Liver (tissue), 3 donors: ENCODE measurements around the gene SIRPA.
A peak's percentile ranks its signal among the peaks of the same experiment; 100 is the strongest.

Source experiments
- GABPA ChIP-seq, 2 donors: IDR thresholded peaks in 1 of 2; conservative IDR thresholded peaks in 1 of 2; 2 replicates each; pipeline ENCODE4 v1.6.1; 2016; ENCODE audit warnings: antibody characterized with exemption in 2 of 2, mild to moderate bottlenecking in 1 of 2, moderate library complexity in 1 of 2
- MAX ChIP-seq: IDR thresholded peaks from 2 replicates; pipeline ENCODE4 v1.6.1; 2016; ENCODE audit warnings: antibody characterized with exemption
- RAD21 ChIP-seq, 2 donors: IDR thresholded peaks; 2 replicates each; pipeline ENCODE4 v1.6.1; 2016; ENCODE audit warnings: antibody characterized with exemption in 2 of 2, mild to moderate bottlenecking in 2 of 2
- RXRA ChIP-seq, 2 donors: IDR thresholded peaks; 2 replicates each; pipeline ENCODE4 v1.6.1; 2017 to 2018; ENCODE audit warnings: antibody characterized with exemption in 2 of 2, mild to moderate bottlenecking in 1 of 2
- SP1 ChIP-seq: IDR thresholded peaks from 2 replicates; pipeline ENCODE4 v1.6.1; 2018; ENCODE audit warnings: antibody characterized with exemption, mild to moderate bottlenecking
- TAF1 ChIP-seq: conservative IDR thresholded peaks from 2 replicates; pipeline ENCODE4 v1.6.1; 2016; ENCODE audit warnings: antibody characterized with exemption, mild to moderate bottlenecking
- TF ChIP-seq, protein P1 (sequence below): fragments of 150-350 bp; IDR thresholded peaks from 2 replicates; pipeline ENCODE4 v1.5.1; 2017; ENCODE audit warnings: improper control_type of control experiment, low read depth, low read length; ENCODE audit not compliant: missing input control
- TF ChIP-seq, protein P2 (sequence below): IDR thresholded peaks from 2 replicates; pipeline ENCODE4 v1.6.1; 2016; ENCODE audit warnings: antibody characterized with exemption
- donor health status: healthy.
- donor health status: healthy.

- TF ChIP-seq RXRA (IDR thresholded peaks at IDR 0.05) = peak; percentile 56 to 67
- TF ChIP-seq, protein P1, sequence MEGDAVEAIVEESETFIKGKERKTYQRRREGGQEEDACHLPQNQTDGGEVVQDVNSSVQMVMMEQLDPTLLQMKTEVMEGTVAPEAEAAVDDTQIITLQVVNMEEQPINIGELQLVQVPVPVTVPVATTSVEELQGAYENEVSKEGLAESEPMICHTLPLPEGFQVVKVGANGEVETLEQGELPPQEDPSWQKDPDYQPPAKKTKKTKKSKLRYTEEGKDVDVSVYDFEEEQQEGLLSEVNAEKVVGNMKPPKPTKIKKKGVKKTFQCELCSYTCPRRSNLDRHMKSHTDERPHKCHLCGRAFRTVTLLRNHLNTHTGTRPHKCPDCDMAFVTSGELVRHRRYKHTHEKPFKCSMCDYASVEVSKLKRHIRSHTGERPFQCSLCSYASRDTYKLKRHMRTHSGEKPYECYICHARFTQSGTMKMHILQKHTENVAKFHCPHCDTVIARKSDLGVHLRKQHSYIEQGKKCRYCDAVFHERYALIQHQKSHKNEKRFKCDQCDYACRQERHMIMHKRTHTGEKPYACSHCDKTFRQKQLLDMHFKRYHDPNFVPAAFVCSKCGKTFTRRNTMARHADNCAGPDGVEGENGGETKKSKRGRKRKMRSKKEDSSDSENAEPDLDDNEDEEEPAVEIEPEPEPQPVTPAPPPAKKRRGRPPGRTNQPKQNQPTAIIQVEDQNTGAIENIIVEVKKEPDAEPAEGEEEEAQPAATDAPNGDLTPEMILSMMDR = no peak
- TF ChIP-seq MAX = no peak
- no peak for TF ChIP-seq TAF1
- no peak for TF ChIP-seq SP1
- TF ChIP-seq RAD21 (IDR thresholded peaks at IDR 0.05) = no peak
- no peak for TF ChIP-seq GABPA (IDR thresholded peaks at IDR 0.05 in 1 of 2, conservative IDR thresholded peaks at IDR 0.05 in 1 of 2)
- TF ChIP-seq, protein P2, sequence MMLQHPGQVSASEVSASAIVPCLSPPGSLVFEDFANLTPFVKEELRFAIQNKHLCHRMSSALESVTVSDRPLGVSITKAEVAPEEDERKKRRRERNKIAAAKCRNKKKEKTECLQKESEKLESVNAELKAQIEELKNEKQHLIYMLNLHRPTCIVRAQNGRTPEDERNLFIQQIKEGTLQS = no peak
Measured at GRCh38 chr20:1930165-1930564, 35.0 kb downstream of the SIRPA start.
